SK-N-SH (cell line): ENCODE data around the gene NCS1. TPM values are rescaled to one million over a fixed set of nuclear protein-coding genes. Genes with fewer than 3 reads are reported as not detected.
A peak's percentile ranks its signal among the peaks of the same experiment; 100 is the strongest.

ENCODE experiments used
- CTCF ChIA-PET: fragments of 300-600, 350-600 bp; formaldehyde crosslinking; extraction: SDS; loops from one replicate; lab custom pipeline; 2021; lab: Yijun Ruan, JAX
- POLR2A ChIA-PET: fragments of 350-600 bp; sonication (Branson Sonifier 250); formaldehyde crosslinking; extraction: SDS; loops from one replicate; lab custom pipeline; 2020; ENCODE audit warnings: antibody characterized with exemption, inconsistent platforms; lab: Yijun Ruan, JAX
- DNase-seq: peaks from one replicate; pipeline ENCODE4 v3.0.0; 2012
- H2AFZ ChIP-seq: fragments of 200-600 bp; sonication (generic); 2 replicates; pipeline ENCODE4 v1.8.1; 2016; ENCODE audit warnings: antibody characterized with exemption, mild to moderate bottlenecking, low read depth
- H3F3A ChIP-seq: fragments of 200-600 bp; sonication (generic); replicated peaks from 2 replicates; pipeline ENCODE3; 2016; ENCODE audit warnings: antibody characterized with exemption, mild to moderate bottlenecking; ENCODE audit not compliant: insufficient read depth
- H3K27ac ChIP-seq, 2 experiments: fragments of 200-500 bp in 1 of 2; fragments of 200-600 bp in 1 of 2; sonication (Bioruptor generic) in 1 of 2; sonication (generic), shearing (Covaris generic) in 1 of 2; 2 replicates each; pipeline versions ENCODE4 v1.5.1 to v1.6.1; 2014 to 2016; ENCODE audit warnings: low read depth in 2 of 2, inconsistent platforms in 1 of 2, low read length in 1 of 2, mild to moderate bottlenecking in 1 of 2, mixed read lengths in 1 of 2
- H3K27me3 ChIP-seq: fragments of 200-600 bp; sonication (generic), shearing (Covaris generic); 2 replicates; pipeline ENCODE4 v1.6.1; 2016; ENCODE audit warnings: mixed run types; ENCODE audit not compliant: insufficient read depth
- H3K36me3 ChIP-seq, 2 experiments: fragments of 200-500 bp in 1 of 2; fragments of 200-600 bp in 1 of 2; sonication (Bioruptor generic) in 1 of 2; sonication (generic) in 1 of 2; replicated peaks in 1 of 2; 2 replicates each; pipeline versions ENCODE3 to v1.5.1; 2014 to 2016; ENCODE audit warnings: low read length in 1 of 2, mild to moderate bottlenecking in 1 of 2; ENCODE audit not compliant: insufficient read depth in 2 of 2, control insufficient read depth in 1 of 2
- H3K4me1 ChIP-seq, 2 experiments: fragments of 200-500 bp in 1 of 2; fragments of 200-600 bp in 1 of 2; sonication (Bioruptor generic) in 1 of 2; sonication (generic), shearing (Covaris generic) in 1 of 2; 2 replicates each; pipeline versions ENCODE4 v1.5.1 to v1.6.1; 2014 to 2016; ENCODE audit warnings: low read depth in 1 of 2, low read length in 1 of 2, mixed run types in 1 of 2; ENCODE audit not compliant: insufficient read depth in 2 of 2, control insufficient read depth in 1 of 2
- H3K4me2 ChIP-seq: fragments of 200-600 bp; sonication (generic), shearing (Covaris generic); 2 replicates; pipeline ENCODE4 v1.6.1; 2017; ENCODE audit warnings: mixed run types
- H3K4me3 ChIP-seq, 2 experiments: fragments of 200-500 bp in 1 of 2; fragments of 200-600 bp in 1 of 2; sonication (Bioruptor generic) in 1 of 2; sonication (generic), shearing (Covaris generic) in 1 of 2; 2 replicates each; pipeline versions ENCODE4 v1.5.1 to v1.8.1; 2014 to 2016; ENCODE audit warnings: low read depth in 2 of 2, inconsistent platforms in 1 of 2, low read length in 1 of 2, mild to moderate bottlenecking in 1 of 2, mixed read lengths in 1 of 2, moderate library complexity in 1 of 2
- H3K79me2 ChIP-seq: fragments of 200-600 bp; sonication (generic); 2 replicates; pipeline ENCODE4 v1.8.1; 2017; ENCODE audit warnings: mild to moderate bottlenecking; ENCODE audit not compliant: insufficient read depth
- H3K9ac ChIP-seq: fragments of 200-600 bp; sonication (generic); 2 replicates; pipeline ENCODE4 v1.6.1; 2017; ENCODE audit warnings: mixed run types
- H3K9me2 ChIP-seq: fragments of 200-600 bp; sonication (generic); 2 replicates; pipeline ENCODE4 v1.6.1; 2017; ENCODE audit warnings: mixed run types
- H3K9me3 ChIP-seq: fragments of 200-600 bp; sonication (generic); 2 replicates; pipeline ENCODE4 v1.6.1; 2017; ENCODE audit warnings: mixed run types, mild to moderate bottlenecking, moderate library complexity
- H4K20me1 ChIP-seq: fragments of 200-600 bp; sonication (generic); 2 replicates; pipeline ENCODE4 v1.6.1; 2017; ENCODE audit warnings: mild to moderate bottlenecking, mixed run types; ENCODE audit not compliant: insufficient read depth
- ELF1 ChIP-seq: IDR thresholded peaks from 2 replicates; pipeline ENCODE4 v1.4.0; 2012
- FOXM1 ChIP-seq: IDR thresholded peaks from 2 replicates; pipeline ENCODE4 v1.4.0; 2012; ENCODE audit warnings: low read depth, mild to moderate bottlenecking
- GABPA ChIP-seq: IDR thresholded peaks from 2 replicates; pipeline ENCODE4 v1.4.0; 2012; ENCODE audit warnings: low read depth, mild to moderate bottlenecking
- MEF2A ChIP-seq: IDR thresholded peaks from 2 replicates; pipeline ENCODE4 v1.4.0; 2012; ENCODE audit warnings: low read depth, borderline replicate concordance
- MXI1 ChIP-seq: IDR thresholded peaks from 2 replicates; pipeline ENCODE4 v1.6.1; 2012; ENCODE audit warnings: mild to moderate bottlenecking, low read depth, low read length, improper control_type of control experiment
- POLR2AphosphoS5 ChIP-seq: IDR thresholded peaks from 2 replicates; pipeline ENCODE4 v1.6.1; 2012; ENCODE audit warnings: low read depth, low read length
- RFX5 ChIP-seq: IDR thresholded peaks from 2 replicates; pipeline ENCODE4 v1.6.1; 2012; ENCODE audit warnings: mild to moderate bottlenecking, improper control_type of control experiment, low read length
- RXRA ChIP-seq: IDR thresholded peaks from 2 replicates; pipeline ENCODE4 v1.4.0; 2012; ENCODE audit warnings: low read depth, mild to moderate bottlenecking, borderline replicate concordance
- SIN3A ChIP-seq: IDR thresholded peaks from 2 replicates; pipeline ENCODE4 v1.6.1; 2012; ENCODE audit warnings: low read depth, mild to moderate bottlenecking, low read length, moderate library complexity, borderline replicate concordance
- TCF12 ChIP-seq: IDR thresholded peaks from 2 replicates; pipeline ENCODE4 v1.4.0; 2012
- TEAD4 ChIP-seq: IDR thresholded peaks from 2 replicates; pipeline ENCODE4 v1.4.0; 2012; ENCODE audit warnings: mild to moderate bottlenecking, borderline replicate concordance; ENCODE audit not compliant: insufficient read depth
- YY1 ChIP-seq: IDR thresholded peaks from 2 replicates; pipeline ENCODE4 v1.4.0; 2012; ENCODE audit warnings: low read depth, mild to moderate bottlenecking
- WGBS: methylation state at CpG from one replicate; pipeline ENCODE4 v1.1.6; 2017; ENCODE audit warnings: low lambda C conversion rate; 5-methylcytosine and 5-hydroxymethylcytosine counted together
- polyA plus RNA-seq, 3 experiments: library from polyadenylated mRNA; depleted of rRNA; stranded (reverse); fragments of >200 nt; gene quantifications; 2 replicates each; pipeline ENCODE4 v1.2.3, GENCODE V29; 2012
- TF ChIP-seq, protein P1 (sequence below): fragments of 200-600 bp; sonication (generic); IDR thresholded peaks from 2 replicates; pipeline ENCODE4 v1.6.1; 2017; ENCODE audit warnings: antibody characterized with exemption, mild to moderate bottlenecking, moderate library complexity
- TF ChIP-seq, protein P2 (sequence below): IDR thresholded peaks from 2 replicates; pipeline ENCODE4; 2012
- TF ChIP-seq, protein P3 (sequence below): IDR thresholded peaks from 2 replicates; pipeline ENCODE4 v1.6.1; 2012; ENCODE audit warnings: mild to moderate bottlenecking, low read depth, low read length, moderate library complexity

NCS1 gene
- polyA plus RNA-seq, 1 of the 3 experiments (the other 2 are of a cell fraction): 40.6 TPM

DNA sequence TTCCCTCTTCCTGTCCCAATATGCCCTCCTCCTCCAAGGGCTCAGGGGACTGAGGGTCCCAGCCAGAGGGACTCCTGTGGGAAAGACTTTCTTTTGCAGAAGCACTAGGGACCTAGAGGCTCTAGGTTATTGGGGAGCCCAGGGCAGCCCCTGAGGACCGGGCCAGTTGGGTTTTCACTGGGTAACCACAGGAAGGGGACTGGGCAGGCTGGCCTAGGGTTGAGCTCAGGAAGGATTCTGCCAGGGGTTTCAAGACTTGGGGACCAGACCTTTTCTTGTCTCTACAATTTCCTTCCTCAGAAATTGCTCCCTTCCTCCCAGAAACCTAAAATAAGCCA lies 69.0 kb downstream of the NCS1 start:
- CTCF ChIA-PET: interaction anchor here (0.8 to 8.9 kb wide), 8 partner anchors 23 to 142 kb away, joined by 3 to 73 read pairs (median 14); partner anchors contain the start of gene NCS1
- no peak for DNase-seq
- Histone ChIP-seq H3K4me3 (no peak overlapping the region), H3K4me1 (peaks cover 0 to 23% of the 10 kb centered on the region in 2 experiments; a peak in 1 of 4 replicates), H3K27ac (peak overlapping the region in 1 of 2 experiments; percentile 54; a peak in 2 of 4 replicates), H3F3A (no peaks in the 10 kb centered on the region), H2AFZ (peak overlapping the region; percentile 89; the same call in 1 of the 2 replicates), H3K9me3 (no peaks in the 10 kb centered on the region), H3K27me3 (no peaks in the 10 kb centered on the region), H4K20me1 (no peaks in the 10 kb centered on the region)
- TF ChIP-seq, protein P1, sequence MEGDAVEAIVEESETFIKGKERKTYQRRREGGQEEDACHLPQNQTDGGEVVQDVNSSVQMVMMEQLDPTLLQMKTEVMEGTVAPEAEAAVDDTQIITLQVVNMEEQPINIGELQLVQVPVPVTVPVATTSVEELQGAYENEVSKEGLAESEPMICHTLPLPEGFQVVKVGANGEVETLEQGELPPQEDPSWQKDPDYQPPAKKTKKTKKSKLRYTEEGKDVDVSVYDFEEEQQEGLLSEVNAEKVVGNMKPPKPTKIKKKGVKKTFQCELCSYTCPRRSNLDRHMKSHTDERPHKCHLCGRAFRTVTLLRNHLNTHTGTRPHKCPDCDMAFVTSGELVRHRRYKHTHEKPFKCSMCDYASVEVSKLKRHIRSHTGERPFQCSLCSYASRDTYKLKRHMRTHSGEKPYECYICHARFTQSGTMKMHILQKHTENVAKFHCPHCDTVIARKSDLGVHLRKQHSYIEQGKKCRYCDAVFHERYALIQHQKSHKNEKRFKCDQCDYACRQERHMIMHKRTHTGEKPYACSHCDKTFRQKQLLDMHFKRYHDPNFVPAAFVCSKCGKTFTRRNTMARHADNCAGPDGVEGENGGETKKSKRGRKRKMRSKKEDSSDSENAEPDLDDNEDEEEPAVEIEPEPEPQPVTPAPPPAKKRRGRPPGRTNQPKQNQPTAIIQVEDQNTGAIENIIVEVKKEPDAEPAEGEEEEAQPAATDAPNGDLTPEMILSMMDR: no peak
- TF ChIP-seq RFX5: no peak
- TF ChIP-seq TEAD4: no peak
- TF ChIP-seq YY1: no peak
- no peak for TF ChIP-seq GABPA
- no peak for TF ChIP-seq MEF2A
- TF ChIP-seq, protein P2, sequence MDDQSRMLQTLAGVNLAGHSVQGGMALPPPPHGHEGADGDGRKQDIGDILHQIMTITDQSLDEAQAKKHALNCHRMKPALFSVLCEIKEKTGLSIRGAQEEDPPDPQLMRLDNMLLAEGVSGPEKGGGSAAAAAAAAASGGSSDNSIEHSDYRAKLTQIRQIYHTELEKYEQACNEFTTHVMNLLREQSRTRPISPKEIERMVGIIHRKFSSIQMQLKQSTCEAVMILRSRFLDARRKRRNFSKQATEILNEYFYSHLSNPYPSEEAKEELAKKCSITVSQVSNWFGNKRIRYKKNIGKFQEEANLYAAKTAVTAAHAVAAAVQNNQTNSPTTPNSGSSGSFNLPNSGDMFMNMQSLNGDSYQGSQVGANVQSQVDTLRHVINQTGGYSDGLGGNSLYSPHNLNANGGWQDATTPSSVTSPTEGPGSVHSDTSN: no peak
- TF ChIP-seq MXI1: no peak
- TF ChIP-seq ELF1: no peak
- TF ChIP-seq, protein P3, sequence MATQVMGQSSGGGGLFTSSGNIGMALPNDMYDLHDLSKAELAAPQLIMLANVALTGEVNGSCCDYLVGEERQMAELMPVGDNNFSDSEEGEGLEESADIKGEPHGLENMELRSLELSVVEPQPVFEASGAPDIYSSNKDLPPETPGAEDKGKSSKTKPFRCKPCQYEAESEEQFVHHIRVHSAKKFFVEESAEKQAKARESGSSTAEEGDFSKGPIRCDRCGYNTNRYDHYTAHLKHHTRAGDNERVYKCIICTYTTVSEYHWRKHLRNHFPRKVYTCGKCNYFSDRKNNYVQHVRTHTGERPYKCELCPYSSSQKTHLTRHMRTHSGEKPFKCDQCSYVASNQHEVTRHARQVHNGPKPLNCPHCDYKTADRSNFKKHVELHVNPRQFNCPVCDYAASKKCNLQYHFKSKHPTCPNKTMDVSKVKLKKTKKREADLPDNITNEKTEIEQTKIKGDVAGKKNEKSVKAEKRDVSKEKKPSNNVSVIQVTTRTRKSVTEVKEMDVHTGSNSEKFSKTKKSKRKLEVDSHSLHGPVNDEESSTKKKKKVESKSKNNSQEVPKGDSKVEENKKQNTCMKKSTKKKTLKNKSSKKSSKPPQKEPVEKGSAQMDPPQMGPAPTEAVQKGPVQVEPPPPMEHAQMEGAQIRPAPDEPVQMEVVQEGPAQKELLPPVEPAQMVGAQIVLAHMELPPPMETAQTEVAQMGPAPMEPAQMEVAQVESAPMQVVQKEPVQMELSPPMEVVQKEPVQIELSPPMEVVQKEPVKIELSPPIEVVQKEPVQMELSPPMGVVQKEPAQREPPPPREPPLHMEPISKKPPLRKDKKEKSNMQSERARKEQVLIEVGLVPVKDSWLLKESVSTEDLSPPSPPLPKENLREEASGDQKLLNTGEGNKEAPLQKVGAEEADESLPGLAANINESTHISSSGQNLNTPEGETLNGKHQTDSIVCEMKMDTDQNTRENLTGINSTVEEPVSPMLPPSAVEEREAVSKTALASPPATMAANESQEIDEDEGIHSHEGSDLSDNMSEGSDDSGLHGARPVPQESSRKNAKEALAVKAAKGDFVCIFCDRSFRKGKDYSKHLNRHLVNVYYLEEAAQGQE: no peak
- no peak for TF ChIP-seq TCF12
- no peak for TF ChIP-seq POLR2AphosphoS5
- TF ChIP-seq FOXM1: no peak
- TF ChIP-seq SIN3A: no peak
- TF ChIP-seq RXRA: no peak
- TF ChIP-seq, all 33 proteins: peak for 0
- POLR2A ChIA-PET: no interaction called here
- H3K9me2 ChIP-seq: no peaks in the 10 kb centered on the region
- H3K36me3 ChIP-seq: no peaks in the 10 kb centered on the region
- H3K9ac ChIP-seq: no peak overlapping the region
- no peak overlapping the region for H3K4me2 ChIP-seq
- WGBS: 100% methylated on average over 1 of the region's 1 CpG
- no peaks in the 10 kb centered on the region for H3K79me2 ChIP-seq
